Activated T-helper 2 cell treated with anti-CD3 and anti-CD28 coated beads, Interferon-gamma antibody, Interleukin-2, Interleukin-4, amounts not matched to agents 10 μg/mL and 5 μg/mL and 100 μg/mL, durations not matched to agents 14 hours and 24 hours and 36 hours (primary cell): Measurements from ENCODE around the gene ZKSCAN1. TPM values are rescaled to one million over a fixed set of nuclear protein-coding genes. Genes with fewer than 3 reads are reported as not detected.

Experiments used
- DNase-seq: peaks from one replicate; pipeline ENCODE4 v3.0.0; 2021; ENCODE audit warnings: low spot score
- H3K27ac Mint-ChIP-seq: one replicate; pipeline ENCODE4 v1.8.0; 2021; ENCODE audit warnings: mixed read lengths
- H3K27me3 Mint-ChIP-seq: one replicate; pipeline ENCODE4 v1.8.0; 2021; ENCODE audit warnings: low read depth, mixed read lengths
- H3K36me3 Mint-ChIP-seq: one replicate; pipeline ENCODE4 v1.8.0; 2021; ENCODE audit warnings: low read depth, mixed read lengths
- H3K4me1 Mint-ChIP-seq: one replicate; pipeline ENCODE4 v1.8.0; 2021; ENCODE audit warnings: low read depth, mixed read lengths
- H3K4me3 Mint-ChIP-seq: one replicate; pipeline ENCODE4 v1.8.0; 2021; ENCODE audit warnings: low read depth, mild to moderate bottlenecking, moderate library complexity, mixed read lengths
- H3K9me3 Mint-ChIP-seq: one replicate; pipeline ENCODE4 v1.8.0; 2021; ENCODE audit warnings: mixed read lengths
- intact Hi-C: fragments of 100-400 bp; cut with micrococcal nuclease; formaldehyde crosslinking; loops from one replicate; pipeline ENCODE4 v1.15.1; 2023
- total RNA-seq: library from RNA; stranded (reverse); gene quantifications from 2 replicates; pipeline ENCODE4 v1.2.3, GENCODE V29; 2022

ZKSCAN1 gene
- total RNA-seq, 1 donor from 2014 or later: 59.0 TPM

DNA sequence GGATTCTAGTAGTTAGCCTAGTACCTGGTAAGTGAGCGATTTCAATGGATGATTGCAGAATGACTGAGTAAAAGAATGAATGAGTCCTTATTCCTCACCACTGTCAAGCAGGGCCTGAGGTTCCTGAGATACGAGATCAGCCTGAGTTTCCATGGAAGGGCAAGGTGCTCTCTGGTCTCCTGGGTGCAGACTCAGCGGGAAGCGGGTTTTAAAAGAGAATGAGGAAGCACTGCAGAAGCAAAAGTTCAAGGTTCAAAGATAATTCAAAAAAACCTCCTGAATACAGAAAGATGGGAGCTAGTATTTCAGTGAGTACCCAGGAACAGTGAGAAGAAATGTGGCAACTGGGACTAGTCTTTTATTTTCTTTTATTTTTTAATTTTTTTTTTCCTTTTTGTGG is 61.8 kb downstream of the ZKSCAN1 start:
- Mint-ChIP-seq H3K36me3 (peaks cover 82% of the 10 kb centered on the region), H3K4me3 (no peak overlapping the region), H3K4me1 (peaks cover 15% of the 10 kb centered on the region), H3K9me3 (peaks cover 13% of the 10 kb centered on the region), H3K27ac (no peak overlapping the region), H3K27me3 (no peaks in the 10 kb centered on the region)
- intact Hi-C loops: no loop called here
- no peak for DNase-seq

DNA sequence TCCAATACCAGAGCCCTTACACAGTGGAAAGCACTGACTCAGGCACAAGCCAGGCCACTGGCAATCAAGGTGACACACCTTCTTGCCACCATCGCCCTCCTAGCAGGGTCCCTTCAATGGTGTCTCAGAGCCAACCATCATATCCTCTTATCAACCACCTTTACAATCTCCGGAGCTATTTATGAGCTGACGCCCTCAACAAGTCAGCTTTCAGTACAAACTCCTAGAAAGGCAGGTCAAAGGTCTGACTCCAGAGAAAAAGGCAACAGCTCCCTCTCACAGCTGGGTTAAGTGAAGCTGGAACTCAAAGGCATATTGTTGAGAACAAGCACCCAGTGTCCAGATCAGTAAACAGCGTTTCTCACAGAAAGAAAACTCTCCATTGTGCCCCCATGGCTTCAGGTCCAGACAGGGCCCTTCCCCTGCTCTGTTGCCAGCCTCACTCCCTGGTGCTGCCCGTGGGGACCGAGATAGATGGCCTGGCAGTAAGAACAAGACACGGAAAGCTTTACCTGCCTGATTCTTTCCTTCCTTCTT is 63.7 kb downstream of the ZKSCAN1 start:
- Mint-ChIP-seq H3K36me3 (peaks cover 63% of the 10 kb centered on the region), H3K9me3 (no peaks in the 10 kb centered on the region), H3K27ac (peak overlapping the region; percentile 2), H3K27me3 (no peaks in the 10 kb centered on the region), H3K4me3 (no peak overlapping the region), H3K4me1 (peaks cover 23% of the 10 kb centered on the region)
- no peak for DNase-seq
- intact Hi-C loops: no loop called here

DNA sequence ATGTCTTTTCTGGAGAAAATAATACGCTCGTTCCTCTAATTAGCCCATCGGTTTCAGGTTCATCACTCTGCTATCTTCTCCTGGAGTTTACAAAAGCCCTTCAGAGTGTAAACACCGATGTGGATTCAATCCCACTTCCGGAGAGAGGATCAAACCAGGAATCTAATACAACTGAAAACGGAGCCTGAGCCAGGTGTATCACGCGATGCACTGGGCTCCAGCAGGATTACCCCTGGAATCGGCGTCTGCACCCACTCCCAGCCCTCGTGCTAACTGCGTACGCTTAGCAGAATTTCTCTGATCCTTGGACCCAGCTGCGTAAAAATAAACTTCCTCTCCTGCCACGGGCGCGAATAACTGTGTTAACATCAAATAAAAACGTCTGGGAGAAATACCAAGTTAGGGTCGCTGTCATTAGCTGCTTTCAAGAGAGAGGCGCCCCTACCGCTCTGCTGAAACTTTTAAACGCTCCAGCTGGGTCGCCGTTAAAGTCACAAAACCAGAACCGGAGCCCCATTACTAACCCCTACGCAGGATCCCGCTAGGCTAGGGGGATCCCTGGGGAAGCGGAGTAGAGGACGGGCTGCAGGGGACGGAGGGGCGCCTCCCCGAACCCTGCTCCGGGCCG is 65.6 kb downstream of the ZKSCAN1 start:
- DNase-seq: no peak

DNA sequence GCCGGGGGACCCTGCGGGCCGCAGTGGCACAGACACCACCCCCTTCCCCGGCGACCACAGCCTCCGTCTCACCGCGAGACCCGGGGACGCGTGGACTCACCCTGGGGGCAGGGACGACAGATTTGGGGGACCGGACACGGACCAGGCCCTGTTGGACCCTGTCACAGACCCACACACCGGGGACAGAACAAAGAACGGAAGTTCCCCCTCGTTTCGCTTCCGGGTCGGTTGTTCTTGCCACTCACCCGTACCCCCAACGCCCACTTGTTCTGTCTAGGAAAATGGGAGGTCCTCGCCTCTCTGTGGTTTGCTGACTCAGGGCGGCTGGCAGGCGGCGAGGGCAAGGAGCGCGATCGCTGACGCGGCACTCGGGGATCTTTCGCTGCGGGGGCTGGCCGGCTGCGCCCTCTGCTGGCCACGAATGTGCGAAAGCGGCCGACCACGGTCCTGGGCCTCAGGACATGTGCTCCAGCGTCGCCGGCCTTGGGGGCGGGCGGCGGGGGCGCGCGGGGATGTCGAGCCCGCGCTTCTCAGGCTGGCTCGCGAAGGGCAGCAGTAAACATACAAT is 66.2 kb downstream of the ZKSCAN1 start, which contains the start of gene ZNF3:
Gene ZNF3 (minus strand): TSS at position 189 of the 568 bp plus-strand sequence. CDS start 4,366 bp downstream, outside the sequence.
- Mint-ChIP-seq H3K4me1 (peaks cover 23% of the 10 kb centered on the region), H3K9me3 (no peaks in the 10 kb centered on the region), H3K4me3 (peak within 1 kb of the TSS; percentile 89), H3K27ac (peak within 1 kb of the TSS; percentile 88), H3K27me3 (peaks cover 2% of the 10 kb centered on the region), H3K36me3 (peaks cover 37% of the 10 kb centered on the region)
- peak; percentile 98 for DNase-seq
- intact Hi-C loops: loop anchor here (1.0 to 10.0 kb wide), 6 partner anchors 19 to 457 kb away; partner anchors contain the start of genes AP4M1, MCM7, TRIM4 and ZSCAN21

More for the DNA sequence above, 65.6 kb downstream of the ZKSCAN1 start:
- peaks cover 43% of the 10 kb centered on the region for H3K36me3 Mint-ChIP-seq
- peaks cover 2% of the 10 kb centered on the region for H3K27me3 Mint-ChIP-seq
- peak overlapping the region; percentile 82 for H3K27ac Mint-ChIP-seq
- H3K4me1 Mint-ChIP-seq: peaks cover 23% of the 10 kb centered on the region
- intact Hi-C loops: loop anchor here (2.0 to 10.0 kb wide), 4 partner anchors 32 to 456 kb away; partner anchors contain the start of genes TRIM4 and ZSCAN21
- no peaks in the 10 kb centered on the region for H3K9me3 Mint-ChIP-seq
- H3K4me3 Mint-ChIP-seq: peak overlapping the region; percentile 89

DNA sequence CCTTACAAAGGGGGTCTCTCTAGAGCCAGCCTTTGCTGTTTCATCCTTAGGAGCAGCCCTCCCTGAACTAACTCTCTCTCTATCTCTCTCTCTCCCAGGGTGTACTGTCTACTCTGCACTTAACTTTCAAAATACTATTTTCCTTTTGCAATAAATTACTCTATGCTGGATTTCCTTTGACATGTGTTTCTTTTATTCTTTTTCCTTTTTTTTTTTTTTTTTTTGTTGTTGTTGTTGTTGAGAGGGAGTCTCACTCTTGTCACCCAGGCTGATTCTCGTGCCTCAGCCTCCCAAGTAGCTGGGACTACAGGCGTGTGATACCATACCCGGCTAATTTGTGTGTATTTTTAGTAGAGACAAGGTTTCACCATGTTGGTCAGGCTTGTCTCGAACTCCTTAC is 67.6 kb downstream of the ZKSCAN1 start:
- Mint-ChIP-seq H3K27ac (peak overlapping the region; percentile 88), H3K4me3 (peak overlapping the region; percentile 89), H3K4me1 (peaks cover 23% of the 10 kb centered on the region), H3K27me3 (peaks cover 2% of the 10 kb centered on the region), H3K9me3 (no peaks in the 10 kb centered on the region), H3K36me3 (peaks cover 26% of the 10 kb centered on the region)
- no peak for DNase-seq
- intact Hi-C loops: loop anchor here (1.0 to 10.0 kb wide), 4 partner anchors 18 to 458 kb away; partner anchors contain the start of genes AP4M1 and MCM7

DNA sequence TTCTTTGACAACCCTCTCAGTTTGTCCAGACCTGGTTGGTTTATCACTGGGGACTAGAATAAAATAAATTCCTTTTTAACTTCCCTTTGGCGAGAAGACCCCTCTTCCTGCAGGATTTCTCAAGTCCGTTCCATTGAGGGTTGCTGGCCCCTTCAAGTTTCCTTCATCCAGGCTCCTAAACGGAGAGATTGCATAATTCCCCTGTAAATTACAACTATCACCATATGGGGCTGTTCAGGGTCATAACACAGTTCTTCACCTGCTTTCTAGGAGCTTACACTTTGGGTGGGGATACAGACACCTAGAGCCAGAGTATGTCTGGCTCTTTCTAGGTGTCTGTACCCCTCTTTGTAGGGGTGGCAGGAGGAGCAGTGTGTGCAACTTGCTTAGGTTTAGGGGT is 70.1 kb downstream of the ZKSCAN1 start:
- Mint-ChIP-seq H3K27me3 (peaks cover 2% of the 10 kb centered on the region), H3K4me3 (no peak overlapping the region), H3K4me1 (peaks cover 27% of the 10 kb centered on the region), H3K27ac (no peak overlapping the region), H3K36me3 (peaks cover 18% of the 10 kb centered on the region), H3K9me3 (no peaks in the 10 kb centered on the region)
- intact Hi-C loops: loop anchor here (10.0 kb wide), 1 partner anchor 461 kb away; no protein-coding TSS in a partner anchor
- no peak for DNase-seq

DNA sequence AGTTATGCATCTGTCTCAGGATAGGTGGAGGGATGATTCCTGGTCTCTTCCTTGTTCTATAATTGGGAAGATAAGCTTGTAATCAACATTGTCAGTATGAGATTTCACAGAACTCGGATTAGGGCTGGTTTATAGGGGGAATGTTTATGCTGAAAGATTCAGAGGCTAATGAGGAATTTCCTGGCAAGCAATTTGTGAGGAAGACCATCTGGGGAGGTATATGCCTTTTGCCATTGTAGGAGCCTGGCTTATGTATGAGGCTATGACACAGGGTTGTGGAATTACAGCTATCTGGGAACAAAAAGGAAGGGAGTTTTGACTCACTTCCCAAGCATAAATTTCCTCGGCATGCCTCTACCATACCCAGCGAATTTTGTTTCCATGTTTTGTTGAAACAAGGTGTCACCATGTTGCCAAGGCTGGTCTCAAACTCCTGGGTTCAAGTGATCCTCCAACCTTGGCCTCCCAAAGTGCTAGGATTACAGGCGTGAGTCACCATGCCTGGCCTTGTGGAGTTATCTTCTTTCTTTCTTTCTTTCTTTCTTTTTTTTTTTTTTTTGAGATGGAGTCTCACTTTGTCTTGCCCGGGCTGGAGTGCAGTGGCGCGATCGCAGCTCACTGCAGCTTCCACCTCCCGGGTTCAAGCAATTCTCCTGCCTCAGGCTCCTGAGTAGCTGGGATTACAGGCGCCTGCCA is 71.8 kb downstream of the ZKSCAN1 start:
- no peak overlapping the region for H3K27ac Mint-ChIP-seq
- H3K27me3 Mint-ChIP-seq: peaks cover 2% of the 10 kb centered on the region
- H3K4me3 Mint-ChIP-seq: peak overlapping the region; percentile 32
- peaks cover 26% of the 10 kb centered on the region for H3K36me3 Mint-ChIP-seq
- peaks cover 25% of the 10 kb centered on the region for H3K4me1 Mint-ChIP-seq
- DNase-seq: no peak
- intact Hi-C loops: loop anchor here (10.0 kb wide), 1 partner anchor 462 kb away; no protein-coding TSS in a partner anchor
- H3K9me3 Mint-ChIP-seq: no peaks in the 10 kb centered on the region

DNA sequence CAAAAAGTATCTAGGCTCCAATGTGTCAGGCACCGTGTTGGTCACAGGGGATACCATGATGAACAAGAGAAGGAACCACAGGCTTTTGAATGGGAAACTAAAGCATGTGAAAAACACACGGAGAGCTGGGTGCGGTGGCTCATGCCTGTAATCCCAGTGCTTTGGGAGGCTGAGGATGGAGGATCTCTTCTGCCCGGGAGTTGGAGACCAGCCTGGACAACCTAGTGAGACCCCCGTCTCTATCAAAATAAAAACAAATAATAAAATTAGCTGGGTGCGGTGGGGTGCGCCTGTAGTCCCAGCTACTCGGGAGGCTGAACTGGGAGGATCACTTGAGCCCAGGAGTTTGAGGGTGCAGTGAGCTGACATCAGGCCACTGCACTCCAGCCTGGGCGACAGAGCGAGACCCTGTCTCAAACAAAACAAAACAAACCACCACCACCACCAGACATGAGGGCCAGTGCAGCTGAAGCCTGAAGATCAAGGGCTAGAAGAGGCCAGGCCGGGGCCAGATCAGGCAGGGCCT is 72.8 kb downstream of the ZKSCAN1 start:
- peak overlapping the region; percentile 87 for H3K4me3 Mint-ChIP-seq
- no peaks in the 10 kb centered on the region for H3K9me3 Mint-ChIP-seq
- H3K4me1 Mint-ChIP-seq: peaks cover 18% of the 10 kb centered on the region
- DNase-seq: no peak
- peaks cover 36% of the 10 kb centered on the region for H3K36me3 Mint-ChIP-seq
- peak overlapping the region; percentile 89 for H3K27ac Mint-ChIP-seq
- intact Hi-C loops: loop anchor here (2.0 to 10.0 kb wide), 3 partner anchors 39 to 463 kb away; partner anchors contain the start of genes LAMTOR4 and MBLAC1
- H3K27me3 Mint-ChIP-seq: peaks cover 2% of the 10 kb centered on the region

DNA sequence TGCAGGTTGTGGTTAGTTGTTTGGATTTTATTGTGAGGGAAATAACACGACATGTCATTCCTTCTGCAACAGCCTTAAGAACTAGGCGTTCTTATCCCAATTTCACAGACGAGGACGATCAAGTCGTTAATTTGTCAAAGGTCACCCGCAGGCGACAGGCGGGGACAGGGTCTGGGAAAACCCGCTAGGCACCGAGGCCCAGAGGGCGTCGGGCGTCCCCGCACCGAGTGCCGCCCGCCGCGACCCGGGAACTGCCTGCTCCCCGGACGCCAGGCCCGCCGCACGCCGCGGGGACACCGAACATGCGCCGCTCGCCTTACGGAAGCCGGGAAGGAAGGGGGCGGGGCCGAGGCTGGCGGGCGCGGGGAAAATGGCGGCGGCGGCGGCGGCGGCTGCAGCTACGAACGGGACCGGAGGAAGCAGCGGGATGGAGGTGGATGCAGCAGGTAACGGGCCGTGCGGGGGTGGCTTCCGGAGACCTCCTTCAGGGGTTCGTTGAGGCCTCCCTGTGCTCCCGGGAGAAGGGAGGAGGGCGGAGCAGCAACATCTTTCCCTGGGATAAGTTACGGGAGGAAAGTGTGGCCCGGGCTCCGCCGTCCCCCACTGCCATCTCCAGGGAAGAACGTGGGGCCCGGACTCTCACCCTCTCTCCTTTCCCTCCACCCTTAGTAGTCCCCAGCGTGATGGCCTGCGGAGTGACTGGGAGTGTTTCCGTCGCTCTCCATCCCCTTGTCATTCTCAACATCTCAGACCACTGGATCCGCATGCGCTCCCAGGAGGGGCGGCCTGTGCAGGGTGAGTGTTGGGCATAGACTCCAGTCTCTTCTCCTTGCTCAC is 73.4 kb downstream of the ZKSCAN1 start, which contains the start of gene COPS6:
Gene COPS6 (plus strand): TSS at position 349 of the 837 bp plus-strand sequence. CDS start 22 bp downstream, at position 371.
- peaks cover 18% of the 10 kb centered on the region for H3K4me1 Mint-ChIP-seq
- H3K4me3 Mint-ChIP-seq: peak within 1 kb of the TSS; percentile 87
- H3K9me3 Mint-ChIP-seq: no peaks in the 10 kb centered on the region
- peaks cover 2% of the 10 kb centered on the region for H3K27me3 Mint-ChIP-seq
- DNase-seq: peak; percentile 84
- intact Hi-C loops: loop anchor here (1.0 to 10.0 kb wide), 4 partner anchors 11 to 464 kb away; partner anchors contain the start of genes LAMTOR4 and MBLAC1
- H3K27ac Mint-ChIP-seq: peak within 1 kb of the TSS; percentile 89
- peaks cover 43% of the 10 kb centered on the region for H3K36me3 Mint-ChIP-seq

DNA sequence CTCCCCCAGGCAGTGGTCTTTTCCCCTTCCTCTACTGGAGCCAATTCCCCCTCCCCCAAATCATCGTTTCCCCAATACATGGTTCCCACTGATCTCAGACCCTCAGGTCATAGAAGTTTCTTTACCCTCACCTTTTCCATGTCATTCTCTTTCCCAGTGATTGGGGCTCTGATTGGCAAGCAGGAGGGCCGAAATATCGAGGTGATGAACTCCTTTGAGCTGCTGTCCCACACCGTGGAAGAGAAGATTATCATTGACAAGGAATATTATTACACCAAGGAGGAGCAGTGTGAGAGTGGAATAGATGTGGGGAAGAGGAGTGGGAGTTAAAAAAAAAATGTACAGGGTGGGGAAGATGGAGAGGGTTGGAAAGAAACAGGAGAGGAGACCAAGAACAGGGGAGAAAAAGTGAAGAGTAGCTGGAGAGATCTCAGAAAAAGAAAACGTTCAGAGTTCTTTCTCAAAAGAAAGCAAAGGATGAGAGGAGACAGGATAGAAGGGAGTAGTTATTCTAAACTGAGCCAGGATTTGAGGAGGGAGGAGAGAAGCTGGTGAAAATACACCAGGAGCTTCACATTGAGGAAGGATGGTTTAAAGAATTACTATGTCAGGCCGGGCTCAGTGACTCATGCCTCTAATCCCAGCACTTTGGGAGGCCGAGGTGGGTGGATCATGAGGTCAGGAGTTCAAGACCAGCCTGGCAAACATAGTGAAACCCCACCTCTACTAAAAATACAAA is 74.2 kb downstream of the ZKSCAN1 start:
- H3K27me3 Mint-ChIP-seq: peaks cover 2% of the 10 kb centered on the region
- peak overlapping the region; percentile 87 for H3K4me3 Mint-ChIP-seq
- intact Hi-C loops: loop anchor here (1.0 to 10.0 kb wide), 4 partner anchors 11 to 465 kb away; partner anchors contain the start of genes LAMTOR4 and MBLAC1
- H3K27ac Mint-ChIP-seq: peak overlapping the region; percentile 89
- no peaks in the 10 kb centered on the region for H3K9me3 Mint-ChIP-seq
- DNase-seq: no peak
- H3K4me1 Mint-ChIP-seq: peaks cover 18% of the 10 kb centered on the region
- peaks cover 51% of the 10 kb centered on the region for H3K36me3 Mint-ChIP-seq
